HG02885 (cell line): ENCODE measurements around the gene GRM2.

Source experiments
- ATAC-seq: cut with Tn5 transposase; IDR thresholded peaks from one replicate; pipeline ENCODE4 v1.9.1; 2021; ENCODE audit warnings: mild to moderate bottlenecking; ENCODE audit not compliant: unreplicated experiment, poor library complexity

Gene GRM2

GRCh38 chr3:51703761-51704510, 2.9 kb upstream of the GRM2 start:
- no peak for ATAC-seq

- ATAC-seq = no peak
Observed at GRCh38 chr3:51704511-51704950, 2.3 kb upstream of the GRM2 start.

DNA sequence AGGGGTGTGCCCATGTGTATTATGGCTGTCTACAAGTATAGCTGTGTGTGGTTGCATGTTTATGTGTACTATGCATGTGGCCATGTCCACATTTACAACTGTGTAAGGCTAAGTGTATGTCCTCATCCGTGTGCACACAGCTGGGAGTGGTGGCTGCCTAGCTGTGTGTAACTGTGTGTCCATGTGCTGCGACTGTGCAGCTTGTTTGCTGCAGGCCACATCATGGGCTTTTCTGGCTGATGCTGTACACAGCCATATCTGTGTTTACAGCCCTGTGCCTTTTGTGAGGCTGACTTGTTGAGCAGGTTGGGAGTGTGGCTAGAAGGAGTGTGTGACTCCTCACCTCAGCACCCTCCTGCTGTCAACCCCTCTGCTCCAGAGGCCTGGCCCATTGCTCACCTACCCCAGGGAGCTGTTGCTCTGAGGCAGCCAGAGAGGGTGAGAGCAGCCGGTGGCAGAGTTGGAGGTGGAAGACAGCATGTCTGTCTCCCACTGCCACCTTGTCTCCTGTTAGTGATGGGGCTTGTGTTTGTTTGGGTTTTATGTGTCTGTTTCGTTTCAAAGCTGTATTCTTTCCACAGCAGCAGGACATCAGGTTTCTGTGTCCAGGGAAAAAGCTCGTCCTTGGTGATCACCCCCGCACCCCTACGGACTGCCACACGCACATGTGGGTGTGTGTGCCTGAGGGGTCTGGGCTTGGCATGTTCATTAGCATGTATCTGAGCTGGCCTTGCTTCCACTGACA, 1.4 kb upstream of the GRM2 start:
- ATAC-seq = no peak

DNA sequence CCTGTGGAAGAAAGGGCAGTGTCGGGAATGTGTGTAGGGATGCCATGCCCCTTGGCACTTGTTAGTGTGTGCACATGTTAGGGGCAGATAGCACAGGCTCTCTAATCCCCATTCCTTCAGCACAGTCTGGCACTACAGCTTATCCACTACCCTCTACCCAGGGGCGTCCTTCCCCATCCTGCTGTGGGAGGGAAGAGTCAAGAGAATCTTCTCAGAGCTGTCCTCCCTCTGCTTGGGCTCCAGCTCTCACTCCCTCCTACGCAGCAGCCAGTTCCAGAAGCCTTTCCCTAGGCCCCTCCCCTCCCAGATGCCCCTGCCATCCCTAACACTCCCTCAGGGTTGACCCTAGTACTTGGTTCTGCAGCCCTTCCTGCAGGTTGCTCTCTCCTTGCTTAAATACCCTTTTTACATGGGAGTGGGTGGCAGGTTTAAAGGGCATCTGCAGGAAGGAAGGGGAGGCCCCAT, 815 bp upstream of the GRM2 start:
- ATAC-seq = no peak

- ATAC-seq = no peak
Observed at GRCh38 chr3:51708216-51708845, 1.5 kb downstream of the GRM2 start.

- no peak for ATAC-seq
Observed at GRCh38 chr3:51709004-51709420, 2.1 kb downstream of the GRM2 start.

DNA sequence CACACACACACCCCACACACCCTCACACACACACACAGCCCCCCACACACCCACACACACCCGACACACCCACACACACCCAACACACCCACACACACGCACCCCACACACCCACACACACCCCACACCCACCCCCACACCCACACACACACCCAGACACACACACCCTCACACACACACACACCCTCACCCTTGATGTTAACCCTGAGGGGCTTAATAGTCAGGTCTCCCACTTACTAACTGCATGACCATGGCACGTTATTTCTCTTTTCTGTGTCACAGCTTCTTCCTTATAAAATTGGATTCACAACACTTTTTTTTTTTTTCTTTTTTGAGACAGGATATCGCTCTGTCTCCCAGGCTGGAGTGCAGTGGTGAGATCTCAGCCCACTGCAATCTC, 2.8 kb downstream of the GRM2 start:
- no peak for ATAC-seq

GRCh38 chr3:51710631-51711351, 3.9 kb downstream of the GRM2 start:
- no peak for ATAC-seq

- no peak for ATAC-seq
Observed at GRCh38 chr3:51711352-51712037, 4.6 kb downstream of the GRM2 start.

DNA sequence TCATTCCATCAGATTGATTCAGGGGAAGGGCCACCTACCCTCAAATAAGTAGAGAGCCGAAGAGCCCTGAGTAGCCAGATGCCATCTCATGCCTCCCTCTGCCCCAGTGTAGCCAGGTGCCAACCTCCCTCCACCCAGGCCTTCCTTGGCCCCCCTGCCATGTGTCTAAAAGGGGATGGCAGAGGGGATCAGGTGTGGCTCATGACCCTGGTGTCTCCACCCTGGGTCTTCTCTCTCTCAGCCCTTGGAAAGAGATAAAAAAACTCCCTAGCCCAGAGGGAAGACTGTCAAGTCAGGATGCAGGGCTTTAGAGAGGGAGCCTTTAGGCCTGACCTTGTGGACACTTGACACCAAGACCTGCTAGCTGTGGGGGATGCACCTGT, 5.2 kb downstream of the GRM2 start:
- no peak for ATAC-seq

DNA sequence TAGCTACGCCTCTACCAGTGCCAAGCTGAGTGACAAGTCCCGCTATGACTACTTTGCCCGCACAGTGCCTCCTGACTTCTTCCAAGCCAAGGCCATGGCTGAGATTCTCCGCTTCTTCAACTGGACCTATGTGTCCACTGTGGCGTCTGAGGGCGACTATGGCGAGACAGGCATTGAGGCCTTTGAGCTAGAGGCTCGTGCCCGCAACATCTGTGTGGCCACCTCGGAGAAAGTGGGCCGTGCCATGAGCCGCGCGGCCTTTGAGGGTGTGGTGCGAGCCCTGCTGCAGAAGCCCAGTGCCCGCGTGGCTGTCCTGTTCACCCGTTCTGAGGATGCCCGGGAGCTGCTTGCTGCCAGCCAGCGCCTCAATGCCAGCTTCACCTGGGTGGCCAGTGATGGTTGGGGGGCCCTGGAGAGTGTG, 5.7 kb downstream of the GRM2 start:
- ATAC-seq = no peak

DNA sequence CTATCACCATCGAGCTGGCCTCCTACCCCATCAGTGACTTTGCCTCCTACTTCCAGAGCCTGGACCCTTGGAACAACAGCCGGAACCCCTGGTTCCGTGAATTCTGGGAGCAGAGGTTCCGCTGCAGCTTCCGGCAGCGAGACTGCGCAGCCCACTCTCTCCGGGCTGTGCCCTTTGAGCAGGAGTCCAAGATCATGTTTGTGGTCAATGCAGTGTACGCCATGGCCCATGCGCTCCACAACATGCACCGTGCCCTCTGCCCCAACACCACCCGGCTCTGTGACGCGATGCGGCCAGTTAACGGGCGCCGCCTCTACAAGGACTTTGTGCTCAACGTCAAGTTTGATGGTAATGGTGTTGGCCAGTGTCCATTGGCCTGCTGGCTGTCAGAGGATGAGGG, 6.1 kb downstream of the GRM2 start:
- ATAC-seq = no peak

DNA sequence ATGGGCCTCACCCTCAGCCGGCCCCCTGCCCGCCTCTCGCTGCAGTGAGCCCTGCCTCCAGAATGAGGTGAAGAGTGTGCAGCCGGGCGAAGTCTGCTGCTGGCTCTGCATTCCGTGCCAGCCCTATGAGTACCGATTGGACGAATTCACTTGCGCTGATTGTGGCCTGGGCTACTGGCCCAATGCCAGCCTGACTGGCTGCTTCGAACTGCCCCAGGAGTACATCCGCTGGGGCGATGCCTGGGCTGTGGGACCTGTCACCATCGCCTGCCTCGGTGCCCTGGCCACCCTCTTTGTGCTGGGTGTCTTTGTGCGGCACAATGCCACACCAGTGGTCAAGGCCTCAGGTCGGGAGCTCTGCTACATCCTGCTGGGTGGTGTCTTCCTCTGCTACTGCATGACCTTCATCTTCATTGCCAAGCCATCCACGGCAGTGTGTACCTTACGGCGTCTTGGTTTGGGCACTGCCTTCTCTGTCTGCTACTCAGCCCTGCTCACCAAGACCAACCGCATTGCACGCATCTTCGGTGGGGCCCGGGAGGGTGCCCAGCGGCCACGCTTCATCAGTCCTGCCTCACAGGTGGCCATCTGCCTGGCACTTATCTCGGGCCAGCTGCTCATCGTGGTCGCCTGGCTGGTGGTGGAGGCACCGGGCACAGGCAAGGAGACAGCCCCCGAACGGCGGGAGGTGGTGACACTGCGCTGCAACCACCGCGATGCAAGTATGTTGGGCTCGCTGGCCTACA, 8.5 kb downstream of the GRM2 start:
- ATAC-seq = no peak

DNA sequence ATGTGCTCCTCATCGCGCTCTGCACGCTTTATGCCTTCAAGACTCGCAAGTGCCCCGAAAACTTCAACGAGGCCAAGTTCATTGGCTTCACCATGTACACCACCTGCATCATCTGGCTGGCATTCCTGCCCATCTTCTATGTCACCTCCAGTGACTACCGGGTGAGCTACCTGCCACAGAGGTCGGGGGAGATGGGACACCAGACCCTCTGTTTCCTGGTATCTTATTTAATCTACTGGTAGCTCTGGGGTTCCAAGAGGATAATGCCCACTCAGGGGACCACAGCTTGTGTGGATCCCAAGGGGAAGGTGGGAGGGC, 9.1 kb downstream of the GRM2 start:
- no peak for ATAC-seq

DNA sequence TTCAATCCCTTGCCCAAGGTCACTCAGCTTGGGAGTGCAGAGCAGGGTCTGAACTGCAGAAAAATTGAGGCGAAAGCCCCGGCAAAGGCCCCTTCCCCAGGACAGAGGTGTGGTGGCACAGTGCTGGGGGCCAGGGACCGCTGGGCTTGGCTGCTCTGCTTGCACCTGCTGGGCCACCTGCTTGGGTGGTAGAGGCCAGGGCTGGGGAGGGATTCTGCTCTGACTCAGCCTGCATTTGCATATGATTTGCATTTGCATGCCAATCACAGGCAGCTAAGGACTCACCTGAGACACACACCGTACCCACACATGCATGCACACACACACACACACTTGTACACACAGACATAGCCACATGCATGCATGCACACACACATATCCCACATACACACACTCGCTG, 9.9 kb downstream of the GRM2 start:
- no peak for ATAC-seq

DNA sequence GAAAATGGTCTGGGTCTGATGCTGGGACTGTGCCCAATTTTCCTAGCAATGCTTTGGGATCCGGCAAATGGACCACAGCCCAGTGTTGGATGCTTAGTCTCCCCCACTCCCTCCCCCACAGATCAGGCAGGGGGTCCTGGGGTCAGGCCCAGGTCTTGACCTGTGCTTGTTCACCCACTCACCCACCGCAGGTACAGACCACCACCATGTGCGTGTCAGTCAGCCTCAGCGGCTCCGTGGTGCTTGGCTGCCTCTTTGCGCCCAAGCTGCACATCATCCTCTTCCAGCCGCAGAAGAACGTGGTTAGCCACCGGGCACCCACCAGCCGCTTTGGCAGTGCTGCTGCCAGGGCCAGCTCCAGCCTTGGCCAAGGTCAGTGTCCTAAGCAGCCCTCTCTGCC, 10.6 kb downstream of the GRM2 start:
- no peak for ATAC-seq

DNA sequence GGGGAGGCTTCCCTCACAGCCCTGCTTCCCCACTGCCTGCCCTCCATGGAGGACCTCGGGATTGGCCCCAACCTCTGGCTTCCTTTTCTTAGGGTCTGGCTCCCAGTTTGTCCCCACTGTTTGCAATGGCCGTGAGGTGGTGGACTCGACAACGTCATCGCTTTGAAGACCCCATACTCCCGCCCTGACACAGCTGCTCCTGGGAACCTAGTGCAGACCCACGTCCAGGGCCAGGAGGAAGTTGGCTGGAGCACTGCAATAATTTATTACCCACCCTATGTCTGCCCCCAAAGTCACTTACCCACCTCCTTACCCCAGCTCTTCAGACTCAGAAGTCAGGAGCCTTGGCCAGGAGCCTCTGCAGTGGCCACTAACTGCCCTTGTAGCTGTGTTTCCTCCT, 11.1 kb downstream of the GRM2 start:
- no peak for ATAC-seq

- ATAC-seq = no peak
Observed at GRCh38 chr3:51718547-51719409, 11.9 kb downstream of the GRM2 start.
